ENCODE data around the gene ALDH1L2. TPM values are rescaled to one million over a fixed set of nuclear protein-coding genes. Genes with fewer than 3 reads are reported as not detected.

Gene ALDH1L2
- total RNA-seq, 2 experiments from 2014 or later, result 1.4 to 1.9 TPM

GRCh38 chr12:105041186-105041585, 43.1 kb downstream of the ALDH1L2 start:
- DNase-seq, result no peak
- ChIA-PET CTCF (no interaction called here), POLR2A (no interaction called here)
- Mint-ChIP-seq H3K27ac (no peak overlapping the region), H3K27me3 (no peaks in the 10 kb centered on the region), H3K4me3 (no peak overlapping the region), H3K36me3 (ENCODE audit: low read depth) (no peaks in the 10 kb centered on the region), H3K9me3 (no peaks in the 10 kb centered on the region), H3K4me1 (peaks cover 22% of the 10 kb centered on the region)

GRCh38 chr12:105040476-105040875, 43.8 kb downstream of the ALDH1L2 start:
- CTCF ChIA-PET, result no interaction called here
- H3K4me1 Mint-ChIP-seq, result peaks cover 22% of the 10 kb centered on the region
- POLR2A ChIA-PET, result interaction anchor here (1.2 kb wide), 1 partner anchor 81 kb away, joined by 3 read pairs; no protein-coding TSS in a partner anchor

GRCh38 chr12:105036937-105037649, 47.2 kb downstream of the ALDH1L2 start:
- peak overlapping the region; percentile 87 for H3K27ac Mint-ChIP-seq
- DNase-seq, result no peak
- CTCF ChIA-PET, result no interaction called here
- H3K9me3 Mint-ChIP-seq, result no peaks in the 10 kb centered on the region
- no peaks in the 10 kb centered on the region for H3K27me3 Mint-ChIP-seq
- peak overlapping the region; percentile 26 for H3K4me3 Mint-ChIP-seq
- POLR2A ChIA-PET, result interaction anchor here (1.6 kb wide), 1 partner anchor 71 kb away, joined by 5 read pairs; the partner anchor contains the start of gene WASHC4
- peaks cover 3% of the 10 kb centered on the region for H3K36me3 Mint-ChIP-seq (ENCODE audit: low read depth)
- H3K4me1 Mint-ChIP-seq, result peaks cover 41% of the 10 kb centered on the region

More at GRCh38 chr12:105040476-105040875, 43.8 kb downstream of the ALDH1L2 start:
- no peaks in the 10 kb centered on the region for H3K27me3 Mint-ChIP-seq
- no peak overlapping the region for H3K27ac Mint-ChIP-seq
- H3K4me3 Mint-ChIP-seq, result no peak overlapping the region
- no peaks in the 10 kb centered on the region for H3K9me3 Mint-ChIP-seq
- no peaks in the 10 kb centered on the region for H3K36me3 Mint-ChIP-seq (ENCODE audit: low read depth)
- DNase-seq, result no peak

GRCh38 chr12:105033851-105034250, 50.4 kb downstream of the ALDH1L2 start:
- ChIA-PET POLR2A (interaction anchor here (1.7 kb wide), 1 partner anchor 556 kb away, joined by 3 read pairs; no protein-coding TSS in a partner anchor), CTCF (interaction anchor here (1.3 kb wide), 1 partner anchor 652 kb away, joined by 3 read pairs; no protein-coding TSS in a partner anchor)
- H3K27me3 Mint-ChIP-seq, result no peaks in the 10 kb centered on the region
- H3K27ac Mint-ChIP-seq, result no peak overlapping the region
- no peaks in the 10 kb centered on the region for H3K9me3 Mint-ChIP-seq
- no peak for DNase-seq
- peaks cover 47% of the 10 kb centered on the region for H3K4me1 Mint-ChIP-seq
- no peak overlapping the region for H3K4me3 Mint-ChIP-seq
- peaks cover 6% of the 10 kb centered on the region for H3K36me3 Mint-ChIP-seq (ENCODE audit: low read depth)

- Mint-ChIP-seq H3K27me3 (no peaks in the 10 kb centered on the region), H3K27ac (no peak overlapping the region), H3K4me3 (no peak overlapping the region), H3K9me3 (no peaks in the 10 kb centered on the region), H3K36me3 (ENCODE audit: low read depth) (peaks cover 6% of the 10 kb centered on the region), H3K4me1 (peaks cover 41% of the 10 kb centered on the region)
- ChIA-PET POLR2A (no interaction called here), CTCF (interaction anchor here (1.3 kb wide), 1 partner anchor 651 kb away, joined by 3 read pairs; no protein-coding TSS in a partner anchor)
- no peak for DNase-seq
Observed at GRCh38 chr12:105032703-105033357, 51.4 kb downstream of the ALDH1L2 start.

- peaks cover 29% of the 10 kb centered on the region for H3K4me1 Mint-ChIP-seq
- ChIA-PET POLR2A (no interaction called here), CTCF (interaction anchor here (0.9 to 1.1 kb wide), 2 partner anchors 45 to 649 kb away, joined by 3 to 5 read pairs; partner anchors contain the start of gene NOPCHAP1)
- peak overlapping the region; percentile 21 for H3K27ac Mint-ChIP-seq
- no peaks in the 10 kb centered on the region for H3K27me3 Mint-ChIP-seq
- H3K4me3 Mint-ChIP-seq, result no peak overlapping the region
- DNase-seq, result no peak
- no peaks in the 10 kb centered on the region for H3K9me3 Mint-ChIP-seq
- peaks cover 6% of the 10 kb centered on the region for H3K36me3 Mint-ChIP-seq (ENCODE audit: low read depth)
Observed at GRCh38 chr12:105030820-105031807, 53.1 kb downstream of the ALDH1L2 start.

- no peak for DNase-seq
- H3K27me3 Mint-ChIP-seq, result no peaks in the 10 kb centered on the region
- peaks cover 3% of the 10 kb centered on the region for H3K36me3 Mint-ChIP-seq (ENCODE audit: low read depth)
- CTCF ChIA-PET, result no interaction called here
- no peak overlapping the region for H3K4me3 Mint-ChIP-seq
- peaks cover 7% of the 10 kb centered on the region for H3K4me1 Mint-ChIP-seq
- POLR2A ChIA-PET, result no interaction called here
- H3K27ac Mint-ChIP-seq, result no peak overlapping the region
- no peaks in the 10 kb centered on the region for H3K9me3 Mint-ChIP-seq
Observed at GRCh38 chr12:105026411-105026810, 57.8 kb downstream of the ALDH1L2 start.

GRCh38 chr12:105025890-105026289, 58.4 kb downstream of the ALDH1L2 start:
- H3K4me1 Mint-ChIP-seq, result peaks cover 2% of the 10 kb centered on the region
- ChIA-PET CTCF (no interaction called here), POLR2A (no interaction called here)
- H3K27me3 Mint-ChIP-seq, result no peaks in the 10 kb centered on the region
- no peaks in the 10 kb centered on the region for H3K9me3 Mint-ChIP-seq
- H3K27ac Mint-ChIP-seq, result no peak overlapping the region
- no peak for DNase-seq
- H3K4me3 Mint-ChIP-seq, result no peak overlapping the region
- H3K36me3 Mint-ChIP-seq (ENCODE audit: low read depth), result peaks cover under 1% of the 10 kb centered on the region

GRCh38 chr12:105024928-105025327, 59.3 kb downstream of the ALDH1L2 start:
- CTCF ChIA-PET, result no interaction called here

GRCh38 chr12:105020241-105020962, 63.9 kb downstream of the ALDH1L2 start:
- H3K27me3 Mint-ChIP-seq, result no peaks in the 10 kb centered on the region
- POLR2A ChIA-PET, result no interaction called here
- no peaks in the 10 kb centered on the region for H3K4me1 Mint-ChIP-seq
- H3K9me3 Mint-ChIP-seq, result no peaks in the 10 kb centered on the region
- no peak overlapping the region for H3K27ac Mint-ChIP-seq
- no peak for DNase-seq
- CTCF ChIA-PET, result no interaction called here
- H3K4me3 Mint-ChIP-seq, result no peak overlapping the region
- peaks cover 6% of the 10 kb centered on the region for H3K36me3 Mint-ChIP-seq (ENCODE audit: low read depth)

More at GRCh38 chr12:105024928-105025327, 59.3 kb downstream of the ALDH1L2 start:
- H3K4me1 Mint-ChIP-seq, result no peaks in the 10 kb centered on the region
- no peak overlapping the region for H3K27ac Mint-ChIP-seq
- POLR2A ChIA-PET, result no interaction called here
- H3K4me3 Mint-ChIP-seq, result no peak overlapping the region
- H3K9me3 Mint-ChIP-seq, result no peaks in the 10 kb centered on the region
- no peaks in the 10 kb centered on the region for H3K27me3 Mint-ChIP-seq
- no peak for DNase-seq
- H3K36me3 Mint-ChIP-seq (ENCODE audit: low read depth), result no peaks in the 10 kb centered on the region

GRCh38 chr12:105018776-105019175, 65.5 kb downstream of the ALDH1L2 start:
- Mint-ChIP-seq H3K36me3 (ENCODE audit: low read depth) (peaks cover 7% of the 10 kb centered on the region), H3K4me1 (no peaks in the 10 kb centered on the region), H3K4me3 (no peak overlapping the region), H3K27ac (no peak overlapping the region), H3K9me3 (no peaks in the 10 kb centered on the region), H3K27me3 (no peaks in the 10 kb centered on the region)
- ChIA-PET POLR2A (no interaction called here), CTCF (no interaction called here)
- no peak for DNase-seq

GRCh38 chr12:105018012-105018411, 66.2 kb downstream of the ALDH1L2 start:
- H3K27ac Mint-ChIP-seq, result no peak overlapping the region
- peaks cover 11% of the 10 kb centered on the region for H3K36me3 Mint-ChIP-seq (ENCODE audit: low read depth)
- POLR2A ChIA-PET, result no interaction called here
- H3K27me3 Mint-ChIP-seq, result no peaks in the 10 kb centered on the region
- no peak for DNase-seq
- no peak overlapping the region for H3K4me3 Mint-ChIP-seq
- no peaks in the 10 kb centered on the region for H3K4me1 Mint-ChIP-seq
- CTCF ChIA-PET, result no interaction called here
- no peaks in the 10 kb centered on the region for H3K9me3 Mint-ChIP-seq
